ENCODE results near the gene C1orf226.
"Not testable (repeated sequence)": the region's sequence is repeated elsewhere in the genome, so short reads cannot be mapped to it uniquely, and the experiment has no call there.

Gene C1orf226

DNA sequence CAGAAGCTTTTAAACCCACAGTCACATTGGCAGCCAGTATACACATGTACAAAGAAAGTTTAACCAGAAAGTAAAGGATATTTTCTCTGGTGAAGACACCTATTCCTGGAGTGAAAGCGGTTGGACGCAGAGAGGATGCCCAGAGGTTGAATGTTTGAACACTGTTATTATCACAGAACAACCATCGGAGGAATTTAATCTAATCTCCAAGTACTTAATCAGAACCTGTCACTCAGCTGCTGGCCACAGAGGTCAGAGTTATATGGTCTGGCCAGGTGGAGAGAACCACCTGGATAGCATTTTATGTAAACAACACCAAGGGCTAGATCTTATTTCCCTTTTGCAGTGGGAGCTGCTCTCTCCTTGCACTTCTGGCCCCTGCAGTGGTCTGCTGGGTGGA is 34.2 kb upstream of the C1orf226 start:
- Histone ChIP-seq H3K27me3 (no peaks in the 10 kb centered on the region), H3K9me3 (no peaks in the 10 kb centered on the region), H3K4me1 (no peaks in the 10 kb centered on the region), H3K36me3 (no peaks in the 10 kb centered on the region), H3K4me3 (ENCODE audit: low read depth, low read length) (no peak overlapping the region)
- no peak for DNase-seq
- no peak for TF ChIP-seq CTCF (IDR thresholded peaks at IDR 0.05; ENCODE audit: low read depth, low read length)

- no peak for DNase-seq
- no peaks in the 10 kb centered on the region for H3K36me3 ChIP-seq
- no peak for TF ChIP-seq CTCF (IDR thresholded peaks at IDR 0.05; ENCODE audit: low read depth, low read length)
- H3K9me3 ChIP-seq: no peaks in the 10 kb centered on the region
- no peaks in the 10 kb centered on the region for H3K4me1 ChIP-seq
- no peaks in the 10 kb centered on the region for H3K27me3 ChIP-seq
- H3K4me3 ChIP-seq (ENCODE audit: low read depth, low read length): no peak overlapping the region
These were observed 31.7 kb upstream of the C1orf226 start for GRCh38 chr1:162349635-162350330.

- Histone ChIP-seq H3K4me1 (no peaks in the 10 kb centered on the region), H3K9me3 (no peaks in the 10 kb centered on the region), H3K4me3 (ENCODE audit: low read depth, low read length) (no peak overlapping the region), H3K27me3 (no peaks in the 10 kb centered on the region), H3K36me3 (no peaks in the 10 kb centered on the region)
- no peak for DNase-seq
- no peak for TF ChIP-seq CTCF (IDR thresholded peaks at IDR 0.05; ENCODE audit: low read depth, low read length)
These were observed 30.2 kb upstream of the C1orf226 start for GRCh38 chr1:162351246-162351842.

GRCh38 chr1:162351874-162352273 is 29.7 kb upstream of the C1orf226 start:
- not testable (repeated sequence) for H3K36me3 ChIP-seq; H3K4me3 ChIP-seq (ENCODE audit: low read depth, low read length); H3K4me1 ChIP-seq; H3K9me3 ChIP-seq; H3K27me3 ChIP-seq; DNase-seq

- Histone ChIP-seq H3K4me3 (ENCODE audit: low read depth, low read length) (no peak overlapping the region), H3K36me3 (no peaks in the 10 kb centered on the region), H3K27me3 (no peaks in the 10 kb centered on the region), H3K9me3 (peaks cover 2% of the 10 kb centered on the region; the same call in 1 of the 2 replicates), H3K4me1 (no peaks in the 10 kb centered on the region)
- TF ChIP-seq CTCF (IDR thresholded peaks at IDR 0.05; ENCODE audit: low read depth, low read length): no peak
- DNase-seq: no peak
These were observed 28.4 kb upstream of the C1orf226 start for GRCh38 chr1:162353078-162353477.

- H3K9me3 ChIP-seq: peaks cover 2% of the 10 kb centered on the region; the same call in 1 of the 2 replicates
- no peak for DNase-seq
- no peak for TF ChIP-seq CTCF (IDR thresholded peaks at IDR 0.05; ENCODE audit: low read depth, low read length)
- no peaks in the 10 kb centered on the region for H3K36me3 ChIP-seq
- H3K4me1 ChIP-seq: no peaks in the 10 kb centered on the region
- no peak overlapping the region for H3K4me3 ChIP-seq (ENCODE audit: low read depth, low read length)
- H3K27me3 ChIP-seq: no peaks in the 10 kb centered on the region
These were observed 27.8 kb upstream of the C1orf226 start for GRCh38 chr1:162353702-162354101.
